Astrocyte of the hippocampus (primary cell): ENCODE measurements around the gene VSTM2B.
"Not testable (repeated sequence)": the region's sequence is repeated elsewhere in the genome, so short reads cannot be mapped to it uniquely, and the experiment has no call there.

ENCODE experiments used
- DNase-seq: peaks from one replicate; pipeline ENCODE4 v3.0.0; 2011; ENCODE audit warnings: low read depth, low spot score

Gene VSTM2B

GRCh38 chr19:29545866-29546582 lies 20.2 kb downstream of the VSTM2B start:
- DNase-seq, result no peak

- DNase-seq, result no peak
These were observed 20.9 kb downstream of the VSTM2B start for GRCh38 chr19:29546583-29547190.

- DNase-seq, result no peak
These were observed 21.7 kb downstream of the VSTM2B start for GRCh38 chr19:29547361-29547960.

- no peak for DNase-seq
These were observed 22.2 kb downstream of the VSTM2B start for GRCh38 chr19:29547981-29548380.

GRCh38 chr19:29548483-29549085 lies 22.8 kb downstream of the VSTM2B start:
- DNase-seq, result no peak

GRCh38 chr19:29549105-29550070 lies 23.6 kb downstream of the VSTM2B start:
- DNase-seq, result no peak

GRCh38 chr19:29550896-29551295 lies 25.1 kb downstream of the VSTM2B start:
- no peak for DNase-seq

- DNase-seq, result no peak
These were observed 26.0 kb downstream of the VSTM2B start for GRCh38 chr19:29551774-29552173.

GRCh38 chr19:29552454-29553280 lies 26.9 kb downstream of the VSTM2B start:
- DNase-seq, result no peak

GRCh38 chr19:29554149-29554548 lies 28.4 kb downstream of the VSTM2B start:
- no peak for DNase-seq

- DNase-seq, result not testable (repeated sequence)
These were observed 33.3 kb downstream of the VSTM2B start for GRCh38 chr19:29559110-29559509.

- no peak for DNase-seq
These were observed 33.9 kb downstream of the VSTM2B start for GRCh38 chr19:29559743-29560142.

- DNase-seq, result no peak
These were observed 34.7 kb downstream of the VSTM2B start for GRCh38 chr19:29560313-29561075.

GRCh38 chr19:29561601-29562000 lies 35.8 kb downstream of the VSTM2B start:
- DNase-seq, result no peak

GRCh38 chr19:29562299-29563297 lies 36.8 kb downstream of the VSTM2B start:
- no peak for DNase-seq

- DNase-seq, result no peak
These were observed 37.8 kb downstream of the VSTM2B start for GRCh38 chr19:29563486-29564101.

GRCh38 chr19:29564574-29565005 lies 38.8 kb downstream of the VSTM2B start:
- DNase-seq, result no peak

GRCh38 chr19:29565171-29565570 lies 39.4 kb downstream of the VSTM2B start:
- no peak for DNase-seq
